KMS-11 (cell line): ENCODE measurements around the gene HCLS1.
"Not testable (repeated sequence)": the region's sequence is repeated elsewhere in the genome, so short reads cannot be mapped to it uniquely, and the experiment has no call there.

Source experiments
- H2AFZ ChIP-seq: fragments of 200-600 bp; sonication (generic); 2 replicates; pipeline ENCODE4 v1.6.1; 2016; ENCODE audit warnings: antibody characterized with exemption, mixed run types, low read depth
- H3K27ac ChIP-seq: fragments of 200-600 bp; sonication (generic); 2 replicates; pipeline ENCODE4 v1.6.1; 2016; ENCODE audit warnings: mild to moderate bottlenecking, mixed run types
- H3K27me3 ChIP-seq: fragments of 200-600 bp; sonication (generic); 2 replicates; pipeline ENCODE4 v1.6.1; 2017; ENCODE audit warnings: mild to moderate bottlenecking, low read depth, mixed run types, moderate library complexity; ENCODE audit not compliant: insufficient read depth
- H3K36me3 ChIP-seq: fragments of 200-600 bp; sonication (generic); 2 replicates; pipeline ENCODE4 v1.6.1; 2017; ENCODE audit warnings: mild to moderate bottlenecking, mixed run types; ENCODE audit not compliant: insufficient read depth
- H3K4me1 ChIP-seq: fragments of 200-600 bp; sonication (generic); 2 replicates; pipeline ENCODE4 v1.6.1; 2016; ENCODE audit warnings: mild to moderate bottlenecking, low read depth, mixed run types; ENCODE audit not compliant: poor library complexity, severe bottlenecking
- H3K4me2 ChIP-seq: fragments of 200-600 bp; sonication (generic); 2 replicates; pipeline ENCODE4 v1.7.0; 2016; ENCODE audit warnings: mild to moderate bottlenecking, mixed run types
- H3K4me3 ChIP-seq: fragments of 200-600 bp; sonication (generic); IDR thresholded peaks from 2 replicates; pipeline ENCODE4 v1.6.1; 2017; ENCODE audit warnings: low read depth, low read length, mixed read lengths; ENCODE audit not compliant: insufficient read depth
- H3K79me2 ChIP-seq: fragments of 200-600 bp; sonication (generic); 2 replicates; pipeline ENCODE4 v1.6.1; 2016; ENCODE audit warnings: low read depth, mixed run types; ENCODE audit not compliant: insufficient read depth
- H3K9ac ChIP-seq: fragments of 200-600 bp; sonication (generic); 2 replicates; pipeline ENCODE4 v1.6.1; 2016; ENCODE audit warnings: mild to moderate bottlenecking, mixed run types
- H4K20me1 ChIP-seq: fragments of 200-600 bp; sonication (generic); 2 replicates; pipeline ENCODE4 v1.6.1; 2016; ENCODE audit warnings: mild to moderate bottlenecking, mixed run types; ENCODE audit not compliant: insufficient read depth
- TF ChIP-seq, protein P1 (sequence below): fragments of 200-600 bp; sonication (generic); conservative IDR thresholded peaks from 2 replicates; pipeline ENCODE4 v1.6.1; 2017; ENCODE audit warnings: low read depth, mild to moderate bottlenecking, antibody characterized with exemption, low read length, moderate library complexity, mixed read lengths

Gene HCLS1

DNA sequence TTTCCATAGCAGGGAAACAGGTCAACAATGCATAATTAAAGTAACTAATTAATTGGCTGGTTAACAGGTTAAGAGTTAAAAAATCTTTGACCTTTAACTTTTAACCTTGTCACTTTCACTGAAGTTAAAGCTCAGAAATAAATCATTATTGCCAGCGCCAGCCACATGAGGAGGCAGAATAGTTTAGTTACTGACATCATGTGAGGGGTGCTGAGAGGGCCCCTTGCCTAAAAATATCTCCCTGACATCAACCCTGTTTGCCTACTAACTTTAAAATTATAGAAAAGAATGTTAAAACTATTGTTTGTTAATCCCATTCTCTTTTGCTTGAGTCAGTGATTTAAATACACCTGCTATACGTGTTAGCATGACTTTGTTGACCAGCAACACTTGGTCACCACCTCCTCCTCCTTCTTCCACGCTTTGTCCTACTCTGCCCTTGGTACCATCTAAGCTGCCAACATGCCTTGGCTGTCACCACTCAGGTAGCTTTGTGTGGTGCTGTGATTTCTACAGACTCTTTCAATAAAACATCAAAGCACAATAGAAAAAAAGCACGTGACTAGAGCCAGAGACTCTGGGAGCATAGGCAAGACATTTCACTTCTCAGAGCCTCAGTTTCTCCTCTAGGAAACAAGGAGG lies 64.8 kb downstream of the HCLS1 start:
- TF ChIP-seq, protein P1, sequence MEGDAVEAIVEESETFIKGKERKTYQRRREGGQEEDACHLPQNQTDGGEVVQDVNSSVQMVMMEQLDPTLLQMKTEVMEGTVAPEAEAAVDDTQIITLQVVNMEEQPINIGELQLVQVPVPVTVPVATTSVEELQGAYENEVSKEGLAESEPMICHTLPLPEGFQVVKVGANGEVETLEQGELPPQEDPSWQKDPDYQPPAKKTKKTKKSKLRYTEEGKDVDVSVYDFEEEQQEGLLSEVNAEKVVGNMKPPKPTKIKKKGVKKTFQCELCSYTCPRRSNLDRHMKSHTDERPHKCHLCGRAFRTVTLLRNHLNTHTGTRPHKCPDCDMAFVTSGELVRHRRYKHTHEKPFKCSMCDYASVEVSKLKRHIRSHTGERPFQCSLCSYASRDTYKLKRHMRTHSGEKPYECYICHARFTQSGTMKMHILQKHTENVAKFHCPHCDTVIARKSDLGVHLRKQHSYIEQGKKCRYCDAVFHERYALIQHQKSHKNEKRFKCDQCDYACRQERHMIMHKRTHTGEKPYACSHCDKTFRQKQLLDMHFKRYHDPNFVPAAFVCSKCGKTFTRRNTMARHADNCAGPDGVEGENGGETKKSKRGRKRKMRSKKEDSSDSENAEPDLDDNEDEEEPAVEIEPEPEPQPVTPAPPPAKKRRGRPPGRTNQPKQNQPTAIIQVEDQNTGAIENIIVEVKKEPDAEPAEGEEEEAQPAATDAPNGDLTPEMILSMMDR, result no peak
- H4K20me1 ChIP-seq, result no peaks in the 10 kb centered on the region
- H3K4me1 ChIP-seq, result peaks cover 37% of the 10 kb centered on the region
- no peaks in the 10 kb centered on the region for H3K79me2 ChIP-seq
- H2AFZ ChIP-seq, result no peak overlapping the region
- H3K4me2 ChIP-seq, result no peak overlapping the region
- H3K36me3 ChIP-seq, result no peaks in the 10 kb centered on the region
- H3K4me3 ChIP-seq, result no peak overlapping the region
- no peak overlapping the region for H3K9ac ChIP-seq
- H3K27ac ChIP-seq, result no peak overlapping the region
- no peaks in the 10 kb centered on the region for H3K27me3 ChIP-seq

DNA sequence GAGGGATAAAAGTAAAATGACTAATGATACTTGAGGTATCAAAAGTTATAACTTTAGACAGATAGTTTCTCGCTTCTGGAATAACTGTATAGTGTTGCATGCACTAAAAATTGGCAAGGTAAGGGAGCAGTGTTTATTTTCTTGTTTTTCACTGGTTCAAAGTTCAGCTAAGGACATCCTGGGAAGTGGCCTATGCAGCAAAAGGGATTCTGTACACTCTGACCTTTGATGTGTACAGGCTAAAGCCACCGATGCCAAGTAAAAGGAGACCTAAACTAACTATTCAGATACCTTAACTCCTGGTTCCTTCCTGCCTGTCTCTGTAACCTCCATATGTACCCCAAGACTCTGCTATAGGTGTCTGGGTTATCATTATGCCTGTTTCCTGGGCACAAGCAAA lies 65.9 kb downstream of the HCLS1 start:
- no peaks in the 10 kb centered on the region for H3K27me3 ChIP-seq
- H3K27ac ChIP-seq, result no peak overlapping the region
- TF ChIP-seq, protein P1, result no peak
- no peak overlapping the region for H3K4me3 ChIP-seq
- H3K36me3 ChIP-seq, result no peaks in the 10 kb centered on the region
- no peak overlapping the region for H2AFZ ChIP-seq
- H3K4me2 ChIP-seq, result no peak overlapping the region
- no peak overlapping the region for H3K9ac ChIP-seq
- H3K4me1 ChIP-seq, result peaks cover 37% of the 10 kb centered on the region
- no peaks in the 10 kb centered on the region for H4K20me1 ChIP-seq
- no peaks in the 10 kb centered on the region for H3K79me2 ChIP-seq

DNA sequence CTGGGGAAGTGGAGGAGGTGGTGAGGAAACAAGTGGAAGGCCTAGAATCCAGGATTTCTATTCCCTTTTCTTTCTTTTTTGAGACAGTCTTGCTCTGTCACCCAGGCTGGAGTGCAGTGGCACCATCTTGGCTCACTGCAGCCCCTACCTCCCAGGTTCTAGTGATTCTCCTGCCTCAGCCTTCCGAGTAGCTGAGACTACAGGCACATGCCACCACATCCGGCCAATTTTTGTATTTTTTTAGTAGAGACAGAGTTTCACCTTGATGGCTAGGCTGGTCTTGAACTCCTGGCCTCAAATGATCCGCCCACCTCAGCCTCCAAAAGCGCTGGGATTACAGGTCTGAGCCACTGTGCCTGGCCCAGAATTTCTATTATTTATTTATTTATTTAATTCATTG lies 66.9 kb downstream of the HCLS1 start:
- not testable (repeated sequence) for H4K20me1 ChIP-seq, H3K4me3 ChIP-seq, H3K79me2 ChIP-seq, H3K27me3 ChIP-seq, H3K36me3 ChIP-seq
- Histone ChIP-seq H3K9ac (peak overlapping the region; percentile 45; the same call in 1 of the 2 replicates), H3K4me1 (peaks cover 37% of the 10 kb centered on the region), H2AFZ (peak overlapping the region; percentile 72), H3K4me2 (peak overlapping the region; percentile 77), H3K27ac (peak overlapping the region; percentile 62)

DNA sequence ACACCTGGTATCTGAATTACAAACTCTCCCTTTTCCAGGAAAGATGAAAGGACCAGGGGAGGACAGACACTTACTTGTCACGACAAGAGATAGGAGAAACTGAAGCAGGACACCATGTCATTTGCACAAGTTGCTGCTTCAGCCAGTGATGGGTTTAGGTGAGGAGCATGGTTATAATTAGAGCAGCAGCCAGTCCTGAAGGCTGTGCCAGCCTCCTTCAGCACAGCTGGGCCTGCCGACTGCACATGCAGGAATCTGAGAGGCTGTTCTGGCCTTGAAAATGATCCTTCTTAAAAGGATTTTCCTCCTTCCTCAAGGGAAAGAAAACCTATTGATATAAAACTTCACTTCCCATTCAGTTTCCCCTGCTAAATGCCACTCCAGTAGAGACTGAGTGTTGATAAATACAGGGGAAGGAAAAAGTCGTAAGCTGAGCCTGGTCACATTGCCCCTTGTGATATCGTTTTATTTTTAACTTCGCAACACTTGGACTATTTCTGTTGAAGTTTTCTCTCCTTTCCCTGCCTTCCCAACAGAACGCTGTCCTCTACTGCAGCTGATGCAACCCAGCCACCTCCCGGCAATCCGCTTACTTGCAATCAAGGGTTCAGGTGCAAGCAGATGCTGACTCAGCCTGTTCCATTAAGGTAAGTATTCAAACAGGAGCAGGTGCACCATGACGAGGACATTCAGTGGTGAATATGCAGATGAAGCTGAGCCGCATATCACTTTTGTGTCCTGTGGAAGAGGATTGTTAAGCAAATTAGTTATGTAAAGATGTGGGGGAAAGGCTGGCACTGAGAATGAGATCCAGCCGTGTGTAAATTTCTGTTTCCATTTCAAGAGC lies 67.6 kb downstream of the HCLS1 start, which contains the start of gene FBXO40:
Gene FBXO40, plus strand, starts transcription at position 524 of the 847 bp plus-strand sequence. CDS start 27,197 bp downstream, outside the sequence.
- H3K4me3 ChIP-seq, result no peak within 1 kb of the TSS
- H4K20me1 ChIP-seq, result no peaks in the 10 kb centered on the region
- H2AFZ ChIP-seq, result peak within 1 kb of the TSS; percentile 72
- H3K9ac ChIP-seq, result peak within 1 kb of the TSS; percentile 45; the same call in 1 of the 2 replicates
- no peaks in the 10 kb centered on the region for H3K79me2 ChIP-seq
- peak within 1 kb of the TSS; percentile 77 for H3K4me2 ChIP-seq
- H3K27ac ChIP-seq, result peak within 1 kb of the TSS; percentile 62
- TF ChIP-seq, protein P1, result no peak
- peaks cover 37% of the 10 kb centered on the region for H3K4me1 ChIP-seq
- H3K27me3 ChIP-seq, result no peaks in the 10 kb centered on the region
- H3K36me3 ChIP-seq, result no peaks in the 10 kb centered on the region
